ENCODE results near the gene A2ML1.
"Not testable (repeated sequence)": the region's sequence is repeated elsewhere in the genome, so short reads cannot be mapped to it uniquely, and the experiment has no call there.

DNA sequence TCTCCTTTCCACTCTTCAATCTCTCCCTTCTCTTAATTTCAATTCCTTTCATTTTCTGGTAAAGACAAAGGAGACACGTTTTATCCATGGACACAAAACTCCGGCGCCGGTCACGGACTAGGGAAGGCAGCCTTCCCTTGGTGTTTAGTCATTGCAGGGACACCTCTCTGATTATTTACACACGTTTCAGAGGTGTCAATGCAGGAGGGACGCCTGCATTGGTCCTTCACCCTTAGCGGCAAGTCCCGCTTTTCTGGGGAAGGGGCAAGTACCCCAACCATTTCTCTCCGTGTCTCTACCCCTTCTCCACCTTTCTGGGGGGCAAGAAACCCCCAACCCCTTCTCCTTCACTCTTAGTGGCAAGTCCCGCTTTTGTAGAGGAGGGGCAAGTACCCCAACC, 16.9 kb upstream of the A2ML1 start:
- TF ChIP-seq ZFP30 (CRISPR knock-in tag; IDR thresholded peaks at IDR 0.05); ZNF8 (CRISPR knock-in tag; IDR thresholded peaks at IDR 0.05); PATZ1 (CRISPR knock-in tag; IDR thresholded peaks at IDR 0.05; ENCODE audit: borderline replicate concordance); POU6F1 (CRISPR knock-in tag; IDR thresholded peaks at IDR 0.05; ENCODE audit: borderline replicate concordance, low read depth); ZNF565 (CRISPR knock-in tag; conservative IDR thresholded peaks at IDR 0.05; ENCODE audit: low read depth); ZNF70 (CRISPR knock-in tag; IDR thresholded peaks at IDR 0.05); ZC3H10 (CRISPR knock-in tag; IDR thresholded peaks at IDR 0.05); RARB (CRISPR knock-in tag; IDR thresholded peaks at IDR 0.05); BACH2 (CRISPR knock-in tag; IDR thresholded peaks at IDR 0.05; ENCODE audit: borderline replicate concordance): not testable (repeated sequence)
- TF ChIP-seq, protein P1, sequence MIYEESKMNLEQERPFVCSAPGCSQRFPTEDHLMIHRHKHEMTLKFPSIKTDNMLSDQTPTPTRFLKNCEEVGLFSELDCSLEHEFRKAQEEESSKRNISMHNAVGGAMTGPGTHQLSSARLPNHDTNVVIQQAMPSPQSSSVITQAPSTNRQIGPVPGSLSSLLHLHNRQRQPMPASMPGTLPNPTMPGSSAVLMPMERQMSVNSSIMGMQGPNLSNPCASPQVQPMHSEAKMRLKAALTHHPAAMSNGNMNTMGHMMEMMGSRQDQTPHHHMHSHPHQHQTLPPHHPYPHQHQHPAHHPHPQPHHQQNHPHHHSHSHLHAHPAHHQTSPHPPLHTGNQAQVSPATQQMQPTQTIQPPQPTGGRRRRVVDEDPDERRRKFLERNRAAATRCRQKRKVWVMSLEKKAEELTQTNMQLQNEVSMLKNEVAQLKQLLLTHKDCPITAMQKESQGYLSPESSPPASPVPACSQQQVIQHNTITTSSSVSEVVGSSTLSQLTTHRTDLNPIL (CRISPR knock-in tag; IDR thresholded peaks at IDR 0.05; ENCODE audit: low read depth) = not testable (repeated sequence)
- TF ChIP-seq, protein P2, sequence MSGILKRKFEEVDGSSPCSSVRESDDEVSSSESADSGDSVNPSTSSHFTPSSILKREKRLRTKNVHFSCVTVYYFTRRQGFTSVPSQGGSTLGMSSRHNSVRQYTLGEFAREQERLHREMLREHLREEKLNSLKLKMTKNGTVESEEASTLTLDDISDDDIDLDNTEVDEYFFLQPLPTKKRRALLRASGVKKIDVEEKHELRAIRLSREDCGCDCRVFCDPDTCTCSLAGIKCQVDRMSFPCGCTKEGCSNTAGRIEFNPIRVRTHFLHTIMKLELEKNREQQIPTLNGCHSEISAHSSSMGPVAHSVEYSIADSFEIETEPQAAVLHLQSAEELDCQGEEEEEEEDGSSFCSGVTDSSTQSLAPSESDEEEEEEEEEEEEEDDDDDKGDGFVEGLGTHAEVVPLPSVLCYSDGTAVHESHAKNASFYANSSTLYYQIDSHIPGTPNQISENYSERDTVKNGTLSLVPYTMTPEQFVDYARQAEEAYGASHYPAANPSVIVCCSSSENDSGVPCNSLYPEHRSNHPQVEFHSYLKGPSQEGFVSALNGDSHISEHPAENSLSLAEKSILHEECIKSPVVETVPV (CRISPR knock-in tag; IDR thresholded peaks at IDR 0.05) = not testable (repeated sequence)

Data from SK-N-SH treated with all-trans-retinoic acid at 6 μM for 48 hours (cell line).